Endodermal cell (in vitro differentiated cells): ENCODE data around the gene MORN2. TPM values are rescaled to one million over a fixed set of nuclear protein-coding genes. Genes with fewer than 3 reads are reported as not detected.

Experiments used
- DNase-seq: peaks from one replicate; pipeline ENCODE4 v3.0.0-alpha.2; 2017
- H3K27ac ChIP-seq: 2 replicates; pipeline ENCODE4 v1.5.1; 2013; ENCODE audit warnings: mild to moderate bottlenecking, low read depth, low read length, moderate library complexity
- H3K27me3 ChIP-seq: 2 replicates; pipeline ENCODE4 v1.6.1; 2013; ENCODE audit warnings: mild to moderate bottlenecking, low read length, moderate library complexity; ENCODE audit not compliant: insufficient read depth, control insufficient read depth, poor library complexity, severe bottlenecking
- H3K36me3 ChIP-seq: 2 replicates; pipeline ENCODE4 v1.7.0; 2013; ENCODE audit warnings: mild to moderate bottlenecking, low read length, moderate library complexity; ENCODE audit not compliant: control insufficient read depth, insufficient read depth
- H3K4me1 ChIP-seq: one replicate; pipeline ENCODE4 v1.7.0; 2013; ENCODE audit warnings: low read length; ENCODE audit not compliant: control insufficient read depth, insufficient read depth
- H3K4me3 ChIP-seq: 2 replicates; pipeline ENCODE4 v1.5.1; 2013; ENCODE audit warnings: mild to moderate bottlenecking, low read length, moderate library complexity
- H3K9ac ChIP-seq: 2 replicates; pipeline ENCODE4 v1.6.1; 2013; ENCODE audit warnings: mild to moderate bottlenecking, low read length, moderate library complexity; ENCODE audit not compliant: poor library complexity, severe bottlenecking; ENCODE audit errors: extremely low read depth
- H3K9me3 ChIP-seq: 2 replicates; pipeline ENCODE4 v1.6.1; 2013; ENCODE audit warnings: mild to moderate bottlenecking, low read length, moderate library complexity; ENCODE audit not compliant: control insufficient read depth
- H3K27ac Mint-ChIP-seq: 2 replicates; pipeline ENCODE4 v1.8.0; 2020; ENCODE audit warnings: mixed read lengths
- H3K27me3 Mint-ChIP-seq: 2 replicates; pipeline ENCODE4 v1.8.0; 2021; ENCODE audit warnings: mild to moderate bottlenecking, mixed read lengths; ENCODE audit not compliant: insufficient read depth
- H3K36me3 Mint-ChIP-seq: 2 replicates; pipeline ENCODE4 v1.8.0; 2020; ENCODE audit warnings: low read depth, mixed read lengths
- H3K4me1 Mint-ChIP-seq: 2 replicates; pipeline ENCODE4 v1.8.0; 2020; ENCODE audit warnings: mixed read lengths
- H3K4me3 Mint-ChIP-seq: 2 replicates; pipeline ENCODE4 v1.8.0; 2020; ENCODE audit warnings: mild to moderate bottlenecking, moderate library complexity, mixed read lengths
- H3K9me3 Mint-ChIP-seq: 2 replicates; pipeline ENCODE4 v1.8.0; 2020; ENCODE audit warnings: mild to moderate bottlenecking, mixed read lengths
- WGBS, 2 experiments: methylation state at CpG; one replicate each; pipeline versions ENCODE4 v1.1.5 to v1.1.7; 2013; ENCODE audit warnings: missing lambda C conversion rate in 2 of 2, mixed read lengths in 1 of 2; ENCODE audit not compliant: insufficient coverage in 1 of 2, insufficient read length in 1 of 2; 5-methylcytosine and 5-hydroxymethylcytosine counted together
- total RNA-seq, 2 donors: library from RNA; stranded (reverse); fragmentation: NEBNext Ultra II Directional in 1 of 2; extraction: Animal tissue kit (Norgen Biotek cat#: 25700) in 1 of 2; gene quantifications; 2 replicates in 1 of 2; 3 replicates in 1 of 2; pipeline ENCODE4 v1.2.1, GENCODE V29; 2021
- TF ChIP-seq, protein P1 (sequence below): fragments of 200-600 bp; sonication (generic); conservative IDR thresholded peaks from 2 replicates; pipeline ENCODE4 v1.5.0; 2021; ENCODE audit warnings: antibody characterized with exemption, mild to moderate bottlenecking

MORN2 gene
- total RNA-seq, 2 donors from 2014 or later = 13.7 to 27.5 TPM

DNA sequence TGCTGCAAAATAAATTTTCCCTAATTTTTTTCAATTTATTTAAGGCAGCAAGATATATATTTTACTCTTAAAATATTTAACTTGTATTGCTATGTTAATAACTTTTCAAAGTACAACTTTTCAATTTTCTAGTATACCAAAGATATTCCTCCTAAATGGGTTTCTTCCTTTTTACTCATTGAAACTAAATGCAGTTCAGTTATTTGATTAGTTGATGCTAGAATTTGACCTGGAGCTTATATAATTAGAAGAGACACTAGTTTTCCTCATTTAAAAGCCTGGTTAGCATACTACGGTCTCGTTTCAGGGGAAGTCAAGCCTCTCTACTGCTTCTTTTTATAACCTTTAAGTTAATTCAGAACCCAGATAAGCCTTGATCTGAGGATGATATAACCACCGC, 13.8 kb downstream of the MORN2 start, which contains the start of gene ARHGEF33:
TSS of gene ARHGEF33 (plus strand) at position 301 of the 400 bp plus-strand sequence. CDS start 29,573 bp downstream, outside the sequence.
- peaks cover 2% of the 10 kb centered on the region for H3K9me3 Mint-ChIP-seq
- 88 to 89% methylated on average over 3 of the region's 3 CpGs for WGBS, 2 experiments
- H3K27me3 ChIP-seq = no peaks in the 10 kb centered on the region
- no peak within 1 kb of the TSS for H3K27ac ChIP-seq
- no peak within 1 kb of the TSS for H3K4me3 Mint-ChIP-seq
- no peaks in the 10 kb centered on the region for H3K36me3 ChIP-seq
- H3K36me3 Mint-ChIP-seq = no peaks in the 10 kb centered on the region
- no peak for DNase-seq
- H3K4me1 Mint-ChIP-seq = peaks cover 19% of the 10 kb centered on the region
- no peaks in the 10 kb centered on the region for H3K27me3 Mint-ChIP-seq
- no peak within 1 kb of the TSS for H3K4me3 ChIP-seq
- no peaks in the 10 kb centered on the region for H3K4me1 ChIP-seq
- TF ChIP-seq, protein P1, sequence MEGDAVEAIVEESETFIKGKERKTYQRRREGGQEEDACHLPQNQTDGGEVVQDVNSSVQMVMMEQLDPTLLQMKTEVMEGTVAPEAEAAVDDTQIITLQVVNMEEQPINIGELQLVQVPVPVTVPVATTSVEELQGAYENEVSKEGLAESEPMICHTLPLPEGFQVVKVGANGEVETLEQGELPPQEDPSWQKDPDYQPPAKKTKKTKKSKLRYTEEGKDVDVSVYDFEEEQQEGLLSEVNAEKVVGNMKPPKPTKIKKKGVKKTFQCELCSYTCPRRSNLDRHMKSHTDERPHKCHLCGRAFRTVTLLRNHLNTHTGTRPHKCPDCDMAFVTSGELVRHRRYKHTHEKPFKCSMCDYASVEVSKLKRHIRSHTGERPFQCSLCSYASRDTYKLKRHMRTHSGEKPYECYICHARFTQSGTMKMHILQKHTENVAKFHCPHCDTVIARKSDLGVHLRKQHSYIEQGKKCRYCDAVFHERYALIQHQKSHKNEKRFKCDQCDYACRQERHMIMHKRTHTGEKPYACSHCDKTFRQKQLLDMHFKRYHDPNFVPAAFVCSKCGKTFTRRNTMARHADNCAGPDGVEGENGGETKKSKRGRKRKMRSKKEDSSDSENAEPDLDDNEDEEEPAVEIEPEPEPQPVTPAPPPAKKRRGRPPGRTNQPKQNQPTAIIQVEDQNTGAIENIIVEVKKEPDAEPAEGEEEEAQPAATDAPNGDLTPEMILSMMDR = no peak
- no peak within 1 kb of the TSS for H3K27ac Mint-ChIP-seq
- peaks cover 8% of the 10 kb centered on the region for H3K9me3 ChIP-seq
- no peak within 1 kb of the TSS for H3K9ac ChIP-seq

DNA sequence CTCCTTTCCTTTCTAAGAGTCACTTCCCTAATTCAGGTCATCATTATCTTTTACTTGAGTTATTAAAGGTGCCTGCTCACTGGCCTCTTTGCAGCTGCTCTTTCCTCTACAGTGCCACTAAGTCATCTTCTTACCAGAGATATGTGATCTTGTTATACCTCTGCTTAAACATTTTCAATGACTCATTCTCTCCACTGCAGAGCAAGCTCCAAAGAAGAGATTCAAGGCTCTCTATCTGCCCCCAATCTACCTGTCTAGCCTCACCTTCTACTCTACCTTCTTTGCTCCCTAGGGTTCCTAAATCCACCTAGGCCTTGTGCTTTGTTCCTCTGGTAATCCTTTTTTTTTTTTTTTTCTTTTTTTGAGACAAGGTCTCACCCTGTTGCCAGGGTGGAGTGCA, 17.0 kb downstream of the MORN2 start:
- H3K27me3 Mint-ChIP-seq = no peaks in the 10 kb centered on the region
- H3K9me3 ChIP-seq = peaks cover 5% of the 10 kb centered on the region
- peaks cover 2% of the 10 kb centered on the region for H3K9me3 Mint-ChIP-seq
- no peak overlapping the region for H3K9ac ChIP-seq
- no peaks in the 10 kb centered on the region for H3K4me1 ChIP-seq
- H3K36me3 ChIP-seq = no peaks in the 10 kb centered on the region
- H3K27ac Mint-ChIP-seq = no peak overlapping the region
- H3K27ac ChIP-seq = no peak overlapping the region
- H3K4me3 ChIP-seq = no peak overlapping the region
- DNase-seq = no peak
- H3K36me3 Mint-ChIP-seq = no peaks in the 10 kb centered on the region
- no peaks in the 10 kb centered on the region for H3K27me3 ChIP-seq
- no peak overlapping the region for H3K4me3 Mint-ChIP-seq
- peaks cover 20% of the 10 kb centered on the region for H3K4me1 Mint-ChIP-seq
- TF ChIP-seq, protein P1 = no peak

GRCh38 chr2:38898256-38898655, 22.5 kb downstream of the MORN2 start:
- Histone ChIP-seq H3K27ac (no peak overlapping the region), H3K4me3 (no peak overlapping the region), H3K27me3 (no peaks in the 10 kb centered on the region), H3K9me3 (no peaks in the 10 kb centered on the region), H3K4me1 (no peaks in the 10 kb centered on the region), H3K9ac (no peak overlapping the region), H3K36me3 (no peaks in the 10 kb centered on the region)
- no peaks in the 10 kb centered on the region for H3K27me3 Mint-ChIP-seq
- H3K9me3 Mint-ChIP-seq = no peaks in the 10 kb centered on the region
- H3K27ac Mint-ChIP-seq = no peak overlapping the region
- TF ChIP-seq, protein P1 = no peak
- 92 to 100% methylated on average over 1 to 4 of the region's 5 CpGs for WGBS, 2 experiments
- no peak overlapping the region for H3K4me3 Mint-ChIP-seq
- DNase-seq = no peak
- H3K4me1 Mint-ChIP-seq = peaks cover 7% of the 10 kb centered on the region
- no peaks in the 10 kb centered on the region for H3K36me3 Mint-ChIP-seq
